HG03175 (cell line): ENCODE data around the gene GSTT2.
"Not testable (repeated sequence)": the region's sequence is repeated elsewhere in the genome, so short reads cannot be mapped to it uniquely, and the experiment has no call there.

ENCODE experiments used
- ATAC-seq: cut with Tn5 transposase; IDR thresholded peaks from one replicate; pipeline ENCODE4 v1.9.1; 2021; ENCODE audit warnings: mild to moderate bottlenecking, moderate library complexity; ENCODE audit not compliant: unreplicated experiment

GSTT2 gene

GRCh38 chr22:23971927-23972326, 8.0 kb upstream of the GSTT2 start:
- not testable (repeated sequence) for ATAC-seq

- peak; percentile 90 for ATAC-seq
Measured at GRCh38 chr22:23974345-23974744, 5.6 kb upstream of the GSTT2 start, which contains the start of gene DDT. TSS of gene DDT (minus strand) at chr22:23974441. CDS start at chr22:23974414, 27 bp downstream.

GRCh38 chr22:23974836-23975352, 5.0 kb upstream of the GSTT2 start:
- not testable (repeated sequence) for ATAC-seq

GRCh38 chr22:23977304-23977703, 2.6 kb upstream of the GSTT2 start:
- ATAC-seq = not testable (repeated sequence)

- ATAC-seq = not testable (repeated sequence)
Measured at GRCh38 chr22:23980567-23980966, 633 bp downstream of the GSTT2 start.

- ATAC-seq = no peak
Measured at GRCh38 chr22:23984430-23984829, 4.5 kb downstream of the GSTT2 start.

GRCh38 chr22:23986089-23986488, 6.2 kb downstream of the GSTT2 start:
- not testable (repeated sequence) for ATAC-seq

GRCh38 chr22:23986538-23987178, 6.7 kb downstream of the GSTT2 start:
- not testable (repeated sequence) for ATAC-seq

GRCh38 chr22:23989583-23990244, 9.8 kb downstream of the GSTT2 start:
- not testable (repeated sequence) for ATAC-seq

- not testable (repeated sequence) for ATAC-seq
Measured at GRCh38 chr22:23993080-23993479, 13.1 kb downstream of the GSTT2 start.

- not testable (repeated sequence) for ATAC-seq
Measured at GRCh38 chr22:23993581-23994177, 13.7 kb downstream of the GSTT2 start.

- ATAC-seq = no peak
Measured at GRCh38 chr22:23997092-23997491, 17.2 kb downstream of the GSTT2 start.

- not testable (repeated sequence) for ATAC-seq
Measured at GRCh38 chr22:23999779-24000178, 19.8 kb downstream of the GSTT2 start.

GRCh38 chr22:24001314-24001713, 21.4 kb downstream of the GSTT2 start:
- ATAC-seq = no peak

GRCh38 chr22:24002272-24002671, 22.3 kb downstream of the GSTT2 start:
- no peak for ATAC-seq

GRCh38 chr22:24002851-24003250, 22.9 kb downstream of the GSTT2 start:
- no peak for ATAC-seq

GRCh38 chr22:24003887-24004286, 24.0 kb downstream of the GSTT2 start:
- ATAC-seq = no peak

GRCh38 chr22:24005201-24005600, 25.3 kb downstream of the GSTT2 start, which contains the start of gene GSTT4:
TSS of gene GSTT4 (minus strand) at chr22:24005453. CDS start at chr22:24005356, 97 bp downstream.
- ATAC-seq = no peak

- no peak for ATAC-seq
Measured at GRCh38 chr22:24006207-24006913, 26.4 kb downstream of the GSTT2 start.

- no peak for ATAC-seq
Measured at GRCh38 chr22:24006914-24007214, 26.9 kb downstream of the GSTT2 start.
